SK-N-MC (cell line): ENCODE measurements around the gene CAMK2N1.

Experiments
- EZH2 ChIP-seq: fragments of 200-600 bp; sonication (generic); IDR thresholded peaks from one replicate; pipeline ENCODE4 v1.6.1; 2017; ENCODE audit warnings: antibody characterized with exemption
- POLR2AphosphoS5 ChIP-seq: IDR thresholded peaks from 2 replicates; pipeline ENCODE4 v1.6.1; 2012; ENCODE audit warnings: mild to moderate bottlenecking, low read depth, low read length, borderline replicate concordance

DNA sequence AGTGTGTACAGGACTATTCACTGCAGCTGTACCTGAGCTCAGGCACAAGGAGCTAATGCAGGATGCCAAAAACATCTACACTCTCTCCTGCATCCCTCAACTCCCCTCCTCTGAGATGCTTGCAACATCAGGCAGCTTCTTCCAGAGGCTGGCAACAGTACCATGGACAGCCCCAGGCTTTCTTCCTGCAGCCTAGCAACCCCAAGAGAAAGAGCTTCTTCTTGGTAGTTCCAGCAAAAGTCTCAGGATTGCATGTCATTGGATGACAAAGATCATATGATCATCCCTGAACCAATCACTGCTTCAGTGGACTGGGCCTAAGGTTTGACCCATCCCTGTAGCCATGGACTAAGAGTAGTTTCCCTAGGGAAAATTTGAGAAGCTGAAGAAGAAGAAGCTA, 46.7 kb downstream of the CAMK2N1 start:
- TF ChIP-seq POLR2AphosphoS5 (no peak), EZH2 (no peak)
